Measurements from ENCODE around the gene SULT6B1. TPM values are rescaled to one million over a fixed set of nuclear protein-coding genes. Genes with fewer than 3 reads are reported as not detected.

SULT6B1 gene
- polyA plus RNA-seq, 2 of the 4 experiments (the other 2 are of a cell fraction): not detected

DNA sequence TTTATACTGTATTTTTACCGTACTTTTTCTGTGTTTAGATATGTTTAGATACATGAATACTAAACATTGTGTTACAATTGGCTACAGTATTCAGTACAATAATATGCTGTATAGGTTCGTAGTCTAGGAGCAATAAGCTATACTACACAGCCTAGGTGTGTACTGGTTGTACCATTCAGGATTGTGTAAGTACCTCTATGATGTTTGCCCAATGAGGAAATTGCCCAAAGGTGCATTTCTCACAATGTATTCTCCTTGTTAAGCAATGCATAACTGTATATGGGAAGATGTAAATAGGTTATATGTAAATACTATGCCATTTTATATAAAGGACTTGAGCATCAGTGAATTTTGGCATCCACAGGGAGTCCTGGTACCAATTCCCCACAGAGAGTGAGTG is 42.4 kb downstream of the SULT6B1 start:
- TF ChIP-seq ZNF302 (CRISPR knock-in tag; IDR thresholded peaks at IDR 0.05) (no peak), RNF2 (IDR thresholded peaks at IDR 0.05; ENCODE audit: borderline replicate concordance, low read depth) (no peak), SMC3 (IDR thresholded peaks at IDR 0.05) (no peak), FOXS1 (CRISPR knock-in tag; IDR thresholded peaks at IDR 0.05) (no peak), BHLHE40 (IDR thresholded peaks at IDR 0.05; ENCODE audit: low read depth, low read length) (no peak)
- H3K4me2 ChIP-seq: no peak overlapping the region
- ChIA-PET POLR2A (no interaction called here), CTCF (interaction anchor here (1.5 kb wide), 1 partner anchor 9 kb away, joined by 5 read pairs; no protein-coding TSS in a partner anchor)
- no peaks in the 10 kb centered on the region for H3K4me1 ChIP-seq
- no peak overlapping the region for H3K27ac ChIP-seq
- no peak for ATAC-seq
- no peak for DNase-seq (ENCODE audit: low read depth in 1 of 2, low spot score in 1 of 2)
- WGBS (ENCODE audit: missing lambda C conversion rate): 95% methylated on average over 2 of the region's 2 CpGs
- H3K4me3 ChIP-seq: no peak overlapping the region
- H3K9me3 ChIP-seq: no peaks in the 10 kb centered on the region
- FAIRE-seq: no peak

DNA sequence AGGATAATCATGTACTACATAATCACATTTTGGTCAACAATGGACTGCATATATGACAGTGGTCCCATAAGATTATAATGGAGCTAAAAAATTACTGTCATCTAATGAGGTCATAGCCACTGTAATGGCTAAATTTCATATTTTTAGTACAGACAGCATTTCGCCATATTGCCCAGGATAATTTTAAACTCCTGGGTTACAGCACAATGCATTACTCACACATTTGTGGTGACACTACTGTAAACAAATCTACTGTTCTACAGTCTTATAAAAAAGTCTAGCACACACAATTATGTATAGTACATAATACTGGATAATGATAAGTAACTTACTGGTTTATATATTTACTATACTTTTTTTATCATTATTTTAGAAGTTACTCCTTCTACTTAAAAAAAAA is 44.5 kb downstream of the SULT6B1 start:
- POLR2A ChIA-PET: no interaction called here
- Histone ChIP-seq H3K27ac (no peak overlapping the region), H3K4me1 (no peaks in the 10 kb centered on the region), H3K9me3 (no peaks in the 10 kb centered on the region), H3K4me3 (no peak overlapping the region), H3K4me2 (no peak overlapping the region)
- DNase-seq (ENCODE audit: low read depth in 1 of 2, low spot score in 1 of 2): no peak
- ATAC-seq: no peak; a peak in 1 of 6 replicates
- FAIRE-seq: no peak
- CTCF ChIA-PET: no interaction called here
- TF ChIP-seq CHD4 (IDR thresholded peaks at IDR 0.05; ENCODE audit: borderline replicate concordance): no peak
- TF ChIP-seq CHD2 (IDR thresholded peaks at IDR 0.05; ENCODE audit: low read length, partially characterized antibody): no peak
- TF ChIP-seq, protein P1, sequence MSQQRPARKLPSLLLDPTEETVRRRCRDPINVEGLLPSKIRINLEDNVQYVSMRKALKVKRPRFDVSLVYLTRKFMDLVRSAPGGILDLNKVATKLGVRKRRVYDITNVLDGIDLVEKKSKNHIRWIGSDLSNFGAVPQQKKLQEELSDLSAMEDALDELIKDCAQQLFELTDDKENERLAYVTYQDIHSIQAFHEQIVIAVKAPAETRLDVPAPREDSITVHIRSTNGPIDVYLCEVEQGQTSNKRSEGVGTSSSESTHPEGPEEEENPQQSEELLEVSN (IDR thresholded peaks at IDR 0.05; ENCODE audit: borderline replicate concordance, low read depth): no peak
- TF ChIP-seq FOSB (CRISPR knock-in tag; IDR thresholded peaks at IDR 0.05): no peak
- TF ChIP-seq, protein P2, sequence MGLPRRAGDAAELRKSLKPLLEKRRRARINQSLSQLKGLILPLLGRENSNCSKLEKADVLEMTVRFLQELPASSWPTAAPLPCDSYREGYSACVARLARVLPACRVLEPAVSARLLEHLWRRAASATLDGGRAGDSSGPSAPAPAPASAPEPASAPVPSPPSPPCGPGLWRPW (IDR thresholded peaks at IDR 0.05): no peak
- TF ChIP-seq JUNB (IDR thresholded peaks at IDR 0.05): no peak
- no peak for TF ChIP-seq MAFK (IDR thresholded peaks at IDR 0.05; ENCODE audit: partially characterized antibody)
- TF ChIP-seq TP53 (CRISPR knock-in tag; IDR thresholded peaks at IDR 0.05): no peak
- TF ChIP-seq SREBF2 (IDR thresholded peaks at IDR 0.05): no peak
- TF ChIP-seq SMC3 (IDR thresholded peaks at IDR 0.05): no peak
- TF ChIP-seq ZNF302 (CRISPR knock-in tag; IDR thresholded peaks at IDR 0.05): no peak
- TF ChIP-seq EP300 (IDR thresholded peaks at IDR 0.05): no peak
- no peak for TF ChIP-seq HOXB13 (CRISPR knock-in tag; IDR thresholded peaks at IDR 0.05; ENCODE audit: low read depth)
- no peak for TF ChIP-seq HOXB5 (CRISPR knock-in tag; IDR thresholded peaks at IDR 0.05)
- 90% methylated on average over 1 of the region's 1 CpG for WGBS (ENCODE audit: missing lambda C conversion rate)

DNA sequence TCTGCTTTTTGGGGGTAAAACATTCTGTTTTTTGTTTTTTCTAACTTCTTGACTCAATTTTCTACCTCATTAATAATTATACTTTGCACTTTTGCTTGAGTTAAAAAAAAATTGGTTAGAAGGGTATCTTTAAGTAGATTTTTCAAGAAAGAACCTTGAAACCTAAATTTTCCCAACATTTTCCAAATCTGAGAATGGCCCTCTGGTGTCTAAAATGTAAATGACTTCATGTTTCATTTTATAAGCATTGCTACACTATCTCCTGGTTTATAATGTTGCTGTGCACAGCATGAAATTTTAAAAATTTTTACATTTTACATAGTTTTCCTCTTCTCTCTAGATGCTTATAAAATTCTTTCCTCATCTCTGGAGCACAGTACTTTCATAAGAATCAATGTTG is 45.9 kb downstream of the SULT6B1 start:
- no peak overlapping the region for H3K4me3 ChIP-seq
- CTCF ChIA-PET: interaction anchor here (0.8 to 1.1 kb wide), 2 partner anchors 12 to 363 kb away, joined by 3 read pairs; no protein-coding TSS in a partner anchor
- ATAC-seq (peak in 1 of 2 experiments; percentile 44; a peak in 2 of 6 replicates), FAIRE-seq (no peak), DNase-seq (ENCODE audit: low read depth in 1 of 2, low spot score in 1 of 2) (no peak)
- TF ChIP-seq NPAS2 (CRISPR knock-in tag; IDR thresholded peaks at IDR 0.05; ENCODE audit: borderline replicate concordance) (no peak), RAD21 (conservative IDR thresholded peaks at IDR 0.05 in 1 of 2, IDR thresholded peaks at IDR 0.05 in 1 of 2) (no peak), EHF (CRISPR knock-in tag; IDR thresholded peaks at IDR 0.05) (no peak), HDAC2 (IDR thresholded peaks at IDR 0.05) (no peak), KDM1A (IDR thresholded peaks at IDR 0.05; ENCODE audit: low read depth) (no peak), CHD4 (IDR thresholded peaks at IDR 0.05; ENCODE audit: borderline replicate concordance) (no peak), FOSL2 (IDR thresholded peaks at IDR 0.05) (no peak), FOSL2 (CRISPR knock-in tag; IDR thresholded peaks at IDR 0.05) (no peak), TFCP2L1 (CRISPR knock-in tag; IDR thresholded peaks at IDR 0.05) (no peak), PHF8 (IDR thresholded peaks at IDR 0.05; ENCODE audit: borderline replicate concordance, low read depth) (no peak), FOXS1 (CRISPR knock-in tag; IDR thresholded peaks at IDR 0.05) (no peak), SREBF2 (IDR thresholded peaks at IDR 0.05) (no peak), POLR2A (IDR thresholded peaks at IDR 0.05; ENCODE audit: low read length) (no peak), CBX8 (IDR thresholded peaks at IDR 0.05) (no peak), CEBPB (IDR thresholded peaks at IDR 0.05) (no peak), CBX2 (IDR thresholded peaks at IDR 0.05; ENCODE audit: borderline replicate concordance, low read depth) (no peak), POLR2AphosphoS2 (conservative IDR thresholded peaks at IDR 0.05; ENCODE audit: low read length) (no peak), ESRRA (IDR thresholded peaks at IDR 0.05; ENCODE audit: borderline replicate concordance, low read length) (no peak)
- TF ChIP-seq, protein P3, sequence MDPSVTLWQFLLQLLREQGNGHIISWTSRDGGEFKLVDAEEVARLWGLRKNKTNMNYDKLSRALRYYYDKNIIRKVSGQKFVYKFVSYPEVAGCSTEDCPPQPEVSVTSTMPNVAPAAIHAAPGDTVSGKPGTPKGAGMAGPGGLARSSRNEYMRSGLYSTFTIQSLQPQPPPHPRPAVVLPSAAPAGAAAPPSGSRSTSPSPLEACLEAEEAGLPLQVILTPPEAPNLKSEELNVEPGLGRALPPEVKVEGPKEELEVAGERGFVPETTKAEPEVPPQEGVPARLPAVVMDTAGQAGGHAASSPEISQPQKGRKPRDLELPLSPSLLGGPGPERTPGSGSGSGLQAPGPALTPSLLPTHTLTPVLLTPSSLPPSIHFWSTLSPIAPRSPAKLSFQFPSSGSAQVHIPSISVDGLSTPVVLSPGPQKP (IDR thresholded peaks at IDR 0.05; ENCODE audit: low read depth, low read length): no peak
- TF ChIP-seq, protein P4, sequence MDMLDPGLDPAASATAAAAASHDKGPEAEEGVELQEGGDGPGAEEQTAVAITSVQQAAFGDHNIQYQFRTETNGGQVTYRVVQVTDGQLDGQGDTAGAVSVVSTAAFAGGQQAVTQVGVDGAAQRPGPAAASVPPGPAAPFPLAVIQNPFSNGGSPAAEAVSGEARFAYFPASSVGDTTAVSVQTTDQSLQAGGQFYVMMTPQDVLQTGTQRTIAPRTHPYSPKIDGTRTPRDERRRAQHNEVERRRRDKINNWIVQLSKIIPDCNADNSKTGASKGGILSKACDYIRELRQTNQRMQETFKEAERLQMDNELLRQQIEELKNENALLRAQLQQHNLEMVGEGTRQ (IDR thresholded peaks at IDR 0.05): no peak
- H3K4me1 ChIP-seq: no peaks in the 10 kb centered on the region
- no peak overlapping the region for H3K27ac ChIP-seq
- H3K9me3 ChIP-seq: no peaks in the 10 kb centered on the region
- no peak overlapping the region for H3K4me2 ChIP-seq
- POLR2A ChIA-PET: no interaction called here

Data from A549 (cell line).